SK-N-SH treated with all-trans-retinoic acid at 6 μM for 48 hours (cell line): ENCODE measurements around the gene NEDD4.

ENCODE experiments used
- ATAC-seq: fragments of 200-7000 bp; cut with Tn5 transposase; 3 replicates; pipeline ENCODE4 v1.9.1; 2020; ENCODE audit warnings: mild to moderate bottlenecking, moderate library complexity
- ARNTL ChIP-seq: fragments of 450-650 bp; formaldehyde crosslinking; IDR thresholded peaks from 2 replicates; pipeline ENCODE4 v1.5.0; 2020; ENCODE audit warnings: low read depth, mild to moderate bottlenecking, moderate library complexity, borderline replicate concordance
- BACH2 ChIP-seq: fragments of 250-450 bp; sonication (Bioruptor Pico); IDR thresholded peaks from 2 replicates; pipeline ENCODE4 v1.9.0; 2021; ENCODE audit warnings: mild to moderate bottlenecking, borderline replicate concordance
- CREB5 ChIP-seq: fragments of 250-450 bp; sonication (Bioruptor Pico); IDR thresholded peaks from 2 replicates; pipeline ENCODE4 v1.5.1; 2020; ENCODE audit warnings: low read depth, mild to moderate bottlenecking, moderate library complexity
- CSRNP3 ChIP-seq: fragments of 250-450 bp; sonication (Bioruptor Pico); IDR thresholded peaks from 2 replicates; pipeline ENCODE4 v1.5.1; 2021; ENCODE audit warnings: mild to moderate bottlenecking, moderate library complexity
- ISL1 ChIP-seq: fragments of 250-450 bp; sonication (Bioruptor Pico); IDR thresholded peaks from 2 replicates; pipeline ENCODE4 v2.1.2; 2022; ENCODE audit warnings: mild to moderate bottlenecking, moderate library complexity
- PATZ1 ChIP-seq: fragments of 250-450 bp; sonication (Bioruptor Pico); IDR thresholded peaks from 2 replicates; pipeline ENCODE4 v1.8.0; 2020; ENCODE audit warnings: mild to moderate bottlenecking, moderate library complexity, borderline replicate concordance
- POU6F1 ChIP-seq: fragments of 250-450 bp; sonication (Bioruptor Pico); IDR thresholded peaks from 2 replicates; pipeline ENCODE4 v1.8.0; 2021; ENCODE audit warnings: low read depth, mild to moderate bottlenecking, moderate library complexity, borderline replicate concordance
- PPARA ChIP-seq: fragments of 250-450 bp; sonication (Bioruptor Pico); IDR thresholded peaks from 2 replicates; pipeline ENCODE4 v1.5.0; 2020; ENCODE audit warnings: mild to moderate bottlenecking, borderline replicate concordance
- RARB ChIP-seq: fragments of 250-450 bp; sonication (Bioruptor Pico); IDR thresholded peaks from 2 replicates; pipeline ENCODE4 v1.8.0; 2021; ENCODE audit warnings: mild to moderate bottlenecking, moderate library complexity
- TOX ChIP-seq: fragments of 250-450 bp; sonication (Bioruptor Pico); IDR thresholded peaks from 2 replicates; pipeline ENCODE4 v1.8.0; 2021; ENCODE audit warnings: mild to moderate bottlenecking, moderate library complexity, borderline replicate concordance
- ZC3H10 ChIP-seq: fragments of 250-450 bp; sonication (Bioruptor Pico); IDR thresholded peaks from 2 replicates; pipeline ENCODE4 v1.5.1; 2021; ENCODE audit warnings: mild to moderate bottlenecking, moderate library complexity
- ZFP3 ChIP-seq: fragments of 250-450 bp; sonication (Bioruptor Pico); IDR thresholded peaks from 2 replicates; pipeline ENCODE4 v1.5.0; 2020; ENCODE audit warnings: mild to moderate bottlenecking, moderate library complexity
- ZFP30 ChIP-seq: fragments of 450-650 bp; formaldehyde crosslinking; IDR thresholded peaks from 2 replicates; pipeline ENCODE4 v1.5.0; 2022; ENCODE audit warnings: mild to moderate bottlenecking, moderate library complexity
- ZNF565 ChIP-seq: fragments of 450-650 bp; formaldehyde crosslinking; conservative IDR thresholded peaks from 2 replicates; pipeline ENCODE4 v1.5.0; 2020; ENCODE audit warnings: low read depth, mild to moderate bottlenecking, moderate library complexity
- ZNF70 ChIP-seq: fragments of 450-650 bp; formaldehyde crosslinking; IDR thresholded peaks from 2 replicates; pipeline ENCODE4 v1.5.0; 2020; ENCODE audit warnings: mild to moderate bottlenecking, moderate library complexity

Gene NEDD4

GRCh38 chr15:55969582-55969981 is 23.8 kb downstream of the NEDD4 start:
- no peak for ATAC-seq

GRCh38 chr15:55968923-55969322 is 24.5 kb downstream of the NEDD4 start:
- TF ChIP-seq ZC3H10 (no peak), RARB (CRISPR knock-in tag) (no peak), ZFP30 (CRISPR knock-in tag) (no peak), ZNF565 (no peak), ZFP3 (CRISPR knock-in tag) (no peak), TOX (CRISPR knock-in tag) (no peak), PATZ1 (no peak), ISL1 (CRISPR knock-in tag) (no peak), POU6F1 (CRISPR knock-in tag) (no peak)
- ATAC-seq: no peak

More at GRCh38 chr15:55969582-55969981, 23.8 kb downstream of the NEDD4 start:
- TF ChIP-seq ISL1 (CRISPR knock-in tag) (no peak), CSRNP3 (CRISPR knock-in tag) (no peak), ZNF70 (CRISPR knock-in tag) (no peak)
- TF ChIP-seq, all 23 proteins: peak for 0

- TF ChIP-seq ZNF70 (CRISPR knock-in tag) (no peak), CSRNP3 (CRISPR knock-in tag) (no peak), RARB (CRISPR knock-in tag) (no peak), PATZ1 (no peak), PPARA (CRISPR knock-in tag) (no peak), ZC3H10 (no peak), BACH2 (CRISPR knock-in tag) (no peak), ARNTL (CRISPR knock-in tag) (no peak), POU6F1 (CRISPR knock-in tag) (no peak), ISL1 (CRISPR knock-in tag) (no peak), ZFP30 (CRISPR knock-in tag) (no peak), CREB5 (CRISPR knock-in tag) (no peak)
- ATAC-seq: no peak
Observed at GRCh38 chr15:55965091-55965490, 28.3 kb downstream of the NEDD4 start.

GRCh38 chr15:55960946-55961345 is 32.5 kb downstream of the NEDD4 start:
- TF ChIP-seq ARNTL (CRISPR knock-in tag): no peak
- no peak for ATAC-seq
